ELR (cell line): Measurements from ENCODE around the gene AP4B1.

Experiments used
- DNase-seq: peaks from one replicate; pipeline ENCODE4 v3.0.0-alpha.2; 2015; ENCODE audit warnings: low read depth

AP4B1 gene

GRCh38 chr1:113895098-113895497, 9.5 kb downstream of the AP4B1 start:
- no peak for DNase-seq

- DNase-seq: no peak
These were observed 11.3 kb downstream of the AP4B1 start for GRCh38 chr1:113893267-113893666.

- DNase-seq: no peak
These were observed 12.9 kb downstream of the AP4B1 start for GRCh38 chr1:113891631-113892220.

GRCh38 chr1:113890816-113891215, 13.8 kb downstream of the AP4B1 start:
- no peak for DNase-seq

GRCh38 chr1:113887402-113888175, 17.0 kb downstream of the AP4B1 start, which contains the start of gene BCL2L15:
Gene BCL2L15, minus strand, starts transcription at chr1:113887581. Its CDS starts 206 bp downstream, at chr1:113887375.
- DNase-seq: peak; percentile 19

- DNase-seq: no peak
These were observed 17.9 kb downstream of the AP4B1 start for GRCh38 chr1:113886417-113887401.

GRCh38 chr1:113881661-113882060, 22.9 kb downstream of the AP4B1 start:
- DNase-seq: no peak

- no peak for DNase-seq
These were observed 24.9 kb downstream of the AP4B1 start for GRCh38 chr1:113879739-113880038.

GRCh38 chr1:113876176-113876575, 28.4 kb downstream of the AP4B1 start:
- DNase-seq: no peak

- DNase-seq: no peak
These were observed 28.9 kb downstream of the AP4B1 start for GRCh38 chr1:113875714-113876113.

- peak; percentile 32 for DNase-seq
These were observed 30.4 kb downstream of the AP4B1 start for GRCh38 chr1:113874012-113874879.

GRCh38 chr1:113872219-113872935, 32.2 kb downstream of the AP4B1 start:
- no peak for DNase-seq

- peak; percentile 92 for DNase-seq
These were observed 32.9 kb downstream of the AP4B1 start, which contains the start of gene PTPN22 for GRCh38 chr1:113871597-113872113. Gene PTPN22, minus strand, starts transcription at chr1:113871712.

- no peak for DNase-seq
These were observed 33.8 kb downstream of the AP4B1 start for GRCh38 chr1:113870778-113871177.

- DNase-seq: peak; percentile 88
These were observed 36.1 kb downstream of the AP4B1 start for GRCh38 chr1:113868387-113869083.

- DNase-seq: no peak
These were observed 43.0 kb downstream of the AP4B1 start for GRCh38 chr1:113861641-113862040.

GRCh38 chr1:113860891-113861290, 43.7 kb downstream of the AP4B1 start:
- peak; percentile 87 for DNase-seq

- no peak for DNase-seq
These were observed 45.0 kb downstream of the AP4B1 start for GRCh38 chr1:113859478-113860175.

GRCh38 chr1:113858982-113859381, 45.6 kb downstream of the AP4B1 start:
- no peak for DNase-seq
